T-helper 1 cell treated with Interleukin-12 subunit alpha and Interleukin-12 subunit beta and Interleukin-4 antibody, amounts not matched to agents 30 μg/mL and 1 μg/mL, for 36 hours (primary cell): Measurements from ENCODE around the gene SPG21.

ENCODE experiments used
- H3K27ac Mint-ChIP-seq: one replicate; pipeline ENCODE4 v1.8.0; 2021; ENCODE audit warnings: mild to moderate bottlenecking, mixed read lengths
- H3K27me3 Mint-ChIP-seq: one replicate; pipeline ENCODE4 v1.8.0; 2021; ENCODE audit warnings: low read depth, mixed read lengths
- H3K36me3 Mint-ChIP-seq: one replicate; pipeline ENCODE4 v1.8.0; 2021; ENCODE audit warnings: low read depth, mixed read lengths
- H3K4me1 Mint-ChIP-seq: one replicate; pipeline ENCODE4 v1.8.0; 2021; ENCODE audit warnings: low read depth, mixed read lengths
- H3K4me3 Mint-ChIP-seq: one replicate; pipeline ENCODE4 v1.8.0; 2021; ENCODE audit warnings: mild to moderate bottlenecking, moderate library complexity, mixed read lengths
- H3K9me3 Mint-ChIP-seq: one replicate; pipeline ENCODE4 v1.8.0; 2021; ENCODE audit warnings: mixed read lengths

The SPG21 gene

GRCh38 chr15:64989416-64990167 is at the start of gene SPG21:
TSS of gene SPG21 (minus strand) at chr15:64989914. CDS start at chr15:64983569, 6,345 bp downstream.
- Mint-ChIP-seq H3K4me1 (peaks cover 42% of the 10 kb centered on the region), H3K27me3 (no peaks in the 10 kb centered on the region), H3K27ac (peak within 1 kb of the TSS; percentile 91), H3K4me3 (peak within 1 kb of the TSS; percentile 97), H3K36me3 (peaks cover 6% of the 10 kb centered on the region), H3K9me3 (no peaks in the 10 kb centered on the region)

- H3K9me3 Mint-ChIP-seq, result no peaks in the 10 kb centered on the region
- no peaks in the 10 kb centered on the region for H3K27me3 Mint-ChIP-seq
- no peak overlapping the region for H3K27ac Mint-ChIP-seq
- H3K4me3 Mint-ChIP-seq, result no peak overlapping the region
- H3K4me1 Mint-ChIP-seq, result peaks cover 1% of the 10 kb centered on the region
- no peaks in the 10 kb centered on the region for H3K36me3 Mint-ChIP-seq
These were observed 49.1 kb upstream of the SPG21 start for GRCh38 chr15:65038836-65039235.

- H3K27ac Mint-ChIP-seq, result no peak overlapping the region
- peaks cover 4% of the 10 kb centered on the region for H3K4me1 Mint-ChIP-seq
- no peaks in the 10 kb centered on the region for H3K27me3 Mint-ChIP-seq
These were observed 48.7 kb upstream of the SPG21 start for GRCh38 chr15:65038428-65038827.

GRCh38 chr15:65037309-65037708 is 47.6 kb upstream of the SPG21 start:
- no peaks in the 10 kb centered on the region for H3K36me3 Mint-ChIP-seq
- H3K4me3 Mint-ChIP-seq, result no peak overlapping the region
- H3K9me3 Mint-ChIP-seq, result no peaks in the 10 kb centered on the region
- peaks cover 7% of the 10 kb centered on the region for H3K4me1 Mint-ChIP-seq
- H3K27me3 Mint-ChIP-seq, result peaks cover 7% of the 10 kb centered on the region
- H3K27ac Mint-ChIP-seq, result no peak overlapping the region

More at GRCh38 chr15:65038428-65038827, 48.7 kb upstream of the SPG21 start:
- Mint-ChIP-seq H3K9me3 (no peaks in the 10 kb centered on the region), H3K4me3 (no peak overlapping the region), H3K36me3 (no peaks in the 10 kb centered on the region)

- no peaks in the 10 kb centered on the region for H3K9me3 Mint-ChIP-seq
- peaks cover 22% of the 10 kb centered on the region for H3K27me3 Mint-ChIP-seq
- no peak overlapping the region for H3K27ac Mint-ChIP-seq
- H3K4me3 Mint-ChIP-seq, result no peak overlapping the region
- peaks cover 7% of the 10 kb centered on the region for H3K4me1 Mint-ChIP-seq
- H3K36me3 Mint-ChIP-seq, result no peaks in the 10 kb centered on the region
These were observed 45.0 kb upstream of the SPG21 start for GRCh38 chr15:65034719-65035118.

- Mint-ChIP-seq H3K27me3 (peaks cover 22% of the 10 kb centered on the region), H3K4me3 (no peak overlapping the region), H3K36me3 (no peaks in the 10 kb centered on the region), H3K9me3 (no peaks in the 10 kb centered on the region), H3K27ac (no peak overlapping the region), H3K4me1 (peaks cover 7% of the 10 kb centered on the region)
These were observed 44.0 kb upstream of the SPG21 start for GRCh38 chr15:65033659-65034269.

- Mint-ChIP-seq H3K4me1 (peaks cover 12% of the 10 kb centered on the region), H3K36me3 (no peaks in the 10 kb centered on the region), H3K27ac (no peak overlapping the region), H3K9me3 (no peaks in the 10 kb centered on the region), H3K27me3 (peaks cover 22% of the 10 kb centered on the region), H3K4me3 (no peak overlapping the region)
These were observed 43.3 kb upstream of the SPG21 start for GRCh38 chr15:65032801-65033537.

- Mint-ChIP-seq H3K4me1 (peaks cover 13% of the 10 kb centered on the region), H3K27me3 (peaks cover 22% of the 10 kb centered on the region), H3K9me3 (no peaks in the 10 kb centered on the region), H3K36me3 (peaks cover 11% of the 10 kb centered on the region), H3K4me3 (peak overlapping the region; percentile 69), H3K27ac (no peak overlapping the region)
These were observed 40.1 kb upstream of the SPG21 start for GRCh38 chr15:65029736-65030208.

GRCh38 chr15:65028921-65029735 is 39.4 kb upstream of the SPG21 start, which contains the start of gene MTFMT:
TSS of gene MTFMT (minus strand) at chr15:65029639. CDS start at chr15:65029613, 26 bp downstream.
- Mint-ChIP-seq H3K27me3 (peaks cover 22% of the 10 kb centered on the region), H3K36me3 (peaks cover 15% of the 10 kb centered on the region), H3K9me3 (no peaks in the 10 kb centered on the region), H3K4me1 (peaks cover 12% of the 10 kb centered on the region), H3K4me3 (peak within 1 kb of the TSS; percentile 97), H3K27ac (peak within 1 kb of the TSS; percentile 86)

- H3K27ac Mint-ChIP-seq, result peak overlapping the region; percentile 86
- H3K36me3 Mint-ChIP-seq, result peaks cover 15% of the 10 kb centered on the region
- H3K27me3 Mint-ChIP-seq, result peaks cover 22% of the 10 kb centered on the region
- H3K4me3 Mint-ChIP-seq, result peak overlapping the region; percentile 97
- no peaks in the 10 kb centered on the region for H3K9me3 Mint-ChIP-seq
- H3K4me1 Mint-ChIP-seq, result peaks cover 9% of the 10 kb centered on the region
These were observed 38.6 kb upstream of the SPG21 start for GRCh38 chr15:65028338-65028737.

- Mint-ChIP-seq H3K36me3 (peaks cover 15% of the 10 kb centered on the region), H3K9me3 (no peaks in the 10 kb centered on the region), H3K27me3 (peaks cover 18% of the 10 kb centered on the region), H3K27ac (no peak overlapping the region), H3K4me3 (peak overlapping the region; percentile 97), H3K4me1 (peaks cover 6% of the 10 kb centered on the region)
These were observed 37.9 kb upstream of the SPG21 start for GRCh38 chr15:65027593-65027992.

GRCh38 chr15:65026756-65027155 is 37.0 kb upstream of the SPG21 start:
- H3K27ac Mint-ChIP-seq, result no peak overlapping the region
- H3K36me3 Mint-ChIP-seq, result peaks cover 15% of the 10 kb centered on the region
- peaks cover 6% of the 10 kb centered on the region for H3K4me1 Mint-ChIP-seq
- H3K4me3 Mint-ChIP-seq, result no peak overlapping the region
- no peaks in the 10 kb centered on the region for H3K9me3 Mint-ChIP-seq
- H3K27me3 Mint-ChIP-seq, result peaks cover 9% of the 10 kb centered on the region

- H3K4me3 Mint-ChIP-seq, result no peak overlapping the region
- H3K27ac Mint-ChIP-seq, result no peak overlapping the region
- no peaks in the 10 kb centered on the region for H3K27me3 Mint-ChIP-seq
- no peaks in the 10 kb centered on the region for H3K9me3 Mint-ChIP-seq
- peaks cover 31% of the 10 kb centered on the region for H3K36me3 Mint-ChIP-seq
- H3K4me1 Mint-ChIP-seq, result peaks cover 5% of the 10 kb centered on the region
These were observed 31.8 kb upstream of the SPG21 start for GRCh38 chr15:65021488-65021887.

- Mint-ChIP-seq H3K36me3 (peaks cover 26% of the 10 kb centered on the region), H3K4me3 (no peak overlapping the region), H3K4me1 (peaks cover 3% of the 10 kb centered on the region), H3K9me3 (no peaks in the 10 kb centered on the region), H3K27me3 (no peaks in the 10 kb centered on the region), H3K27ac (no peak overlapping the region)
These were observed 30.7 kb upstream of the SPG21 start for GRCh38 chr15:65020419-65020818.
